Left kidney (tissue), 2 donors: ENCODE measurements around the gene RPTOR. TPM values are rescaled to one million over a fixed set of nuclear protein-coding genes. Genes with fewer than 3 reads are reported as not detected.

Experiments used
- DNase-seq: peaks from one replicate; pipeline ENCODE4 v3.0.0-alpha.2; 2013
- polyA plus RNA-seq: library from polyadenylated mRNA; unstranded; fragments of 120-200 nt; gene quantifications from one replicate; pipeline ENCODE4 v1.2.1, GENCODE V29; 2013; ENCODE audit not compliant: insufficient read length

The RPTOR gene
- polyA plus RNA-seq, 1 donor, result 18.6 TPM

DNA sequence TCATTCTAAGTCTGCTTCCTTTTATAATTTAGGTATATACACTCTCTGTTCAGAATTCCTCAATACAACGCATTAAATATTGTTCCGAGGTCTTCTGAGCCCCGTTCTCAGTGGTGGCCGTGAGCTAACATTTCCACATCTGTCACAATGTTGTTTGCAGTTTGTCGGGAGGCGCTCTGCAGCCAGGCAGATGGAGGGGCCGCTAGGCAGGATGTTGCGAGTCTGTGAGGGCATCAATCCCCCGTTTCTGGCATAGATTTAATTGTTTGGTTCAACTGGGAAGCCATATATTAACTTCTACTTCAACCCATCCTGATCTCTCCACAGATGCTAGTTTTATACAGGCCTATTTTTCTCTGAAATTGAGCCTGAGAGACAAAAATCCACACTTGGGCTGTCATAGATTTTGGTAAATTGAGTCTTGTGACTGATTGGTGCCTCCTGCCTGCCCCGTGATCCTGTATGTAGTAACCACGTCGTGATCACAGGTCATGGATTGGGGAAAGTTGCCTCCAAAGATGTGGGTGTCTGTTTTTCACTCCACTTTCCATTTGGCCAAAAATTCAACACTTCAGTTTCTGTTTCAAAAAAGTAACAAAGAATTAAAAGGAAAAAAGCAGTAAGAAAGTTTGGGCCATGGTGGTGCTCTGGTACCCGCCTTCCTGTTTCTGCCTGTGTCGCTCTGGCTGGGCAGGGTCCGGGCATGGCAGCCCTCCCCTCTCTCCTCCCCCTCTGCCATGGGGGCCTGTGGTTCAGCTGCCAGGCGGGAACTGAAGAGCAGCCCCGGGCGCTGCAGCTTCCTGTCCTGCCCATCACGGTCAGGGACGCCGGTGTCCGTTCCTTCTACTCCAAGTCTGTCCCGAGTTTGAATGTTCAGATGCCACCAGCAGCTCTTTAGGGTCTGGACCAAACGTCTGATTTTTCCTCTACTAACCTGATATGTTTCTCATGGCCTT is 41.5 kb downstream of the RPTOR start:
- no peak for DNase-seq

DNA sequence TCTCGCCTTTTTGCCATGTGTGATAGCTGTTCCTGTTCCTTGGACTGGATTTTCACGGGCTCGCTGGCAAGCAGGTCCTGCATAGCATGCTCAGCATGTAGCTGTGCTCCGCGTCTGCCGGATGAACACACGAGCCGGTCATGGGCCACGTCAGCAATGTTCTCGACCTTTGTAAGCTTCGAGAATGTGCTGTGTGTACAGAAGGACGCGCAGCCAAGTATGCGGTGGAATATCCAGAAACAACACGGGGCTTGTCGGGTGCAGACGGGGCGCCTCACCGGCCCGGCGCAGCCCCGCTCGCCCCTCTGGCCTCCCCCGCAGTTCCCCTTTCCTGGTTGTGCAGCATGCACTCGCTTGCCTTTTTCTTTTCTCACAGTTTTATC is 42.2 kb downstream of the RPTOR start:
- DNase-seq, result no peak

DNA sequence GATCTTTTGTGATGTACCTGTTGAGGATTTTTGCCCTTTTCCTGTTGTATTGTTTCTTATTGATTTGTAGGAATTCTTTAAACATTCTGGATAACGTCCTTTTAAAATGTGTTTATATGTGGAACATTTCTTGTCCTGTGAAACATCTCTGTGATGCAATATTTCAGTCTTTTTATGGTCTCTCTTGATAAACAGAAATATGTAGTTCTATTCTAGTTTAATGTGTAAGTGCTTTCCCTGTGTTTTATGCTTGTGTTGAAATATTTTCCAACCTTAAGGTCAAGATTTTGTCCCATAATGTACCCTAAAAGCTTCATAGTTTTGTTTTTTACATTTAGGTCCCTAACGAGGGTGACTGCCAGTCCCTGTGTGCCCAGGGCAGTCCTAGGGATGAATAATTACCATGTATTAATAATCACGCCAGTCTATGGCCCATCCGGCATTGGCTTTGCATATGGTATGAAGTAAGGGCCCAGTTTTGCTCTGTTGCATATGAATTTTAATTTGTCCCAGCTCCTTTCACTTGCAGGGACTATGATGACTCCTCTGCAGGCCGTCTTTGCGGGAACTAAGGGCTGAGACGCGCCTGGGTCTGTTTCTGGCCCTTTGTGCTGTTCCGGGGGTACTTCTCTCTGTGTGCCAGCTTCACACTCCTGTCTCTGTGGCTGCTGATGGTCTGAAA is 44.2 kb downstream of the RPTOR start:
- DNase-seq, result no peak

DNA sequence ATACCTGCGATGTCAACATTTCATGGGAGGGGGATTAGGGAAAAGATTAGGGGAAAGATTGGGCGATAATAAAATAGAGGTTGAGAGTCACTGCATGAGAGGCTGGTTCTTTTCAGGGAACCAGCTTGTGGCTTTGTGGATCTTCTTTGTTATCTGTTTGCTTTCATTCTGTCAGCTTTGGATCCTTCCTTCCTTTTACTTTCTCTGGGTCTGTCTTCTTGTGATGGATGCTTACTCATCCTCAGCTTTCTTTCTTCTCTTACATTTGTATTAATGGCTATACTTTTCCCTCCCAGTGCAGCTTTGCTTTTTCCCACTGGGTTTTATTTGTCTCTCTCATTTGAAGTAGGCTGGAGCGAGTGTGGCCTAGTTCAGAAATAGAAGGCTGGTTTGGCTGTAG is 47.1 kb downstream of the RPTOR start:
- DNase-seq, result no peak

DNA sequence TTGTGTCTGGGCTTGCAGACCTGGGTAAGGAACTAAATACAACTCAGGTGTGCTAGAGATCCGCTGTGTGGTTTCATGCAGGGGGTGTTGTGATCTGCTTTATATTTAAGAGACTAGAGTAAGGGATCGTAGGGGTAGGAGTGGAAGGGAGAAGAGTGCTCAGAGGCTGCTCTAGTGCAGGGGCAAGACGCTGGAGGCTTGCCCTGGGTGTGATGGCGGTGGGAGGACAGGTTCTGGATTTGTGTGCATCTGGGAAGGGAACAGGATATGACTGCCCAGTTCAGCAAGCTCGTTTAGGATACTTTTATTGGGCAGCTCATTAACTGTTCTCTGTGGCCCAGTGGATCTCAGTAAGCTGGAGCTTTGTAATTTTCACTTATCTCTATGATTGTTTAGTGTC is 47.6 kb downstream of the RPTOR start:
- DNase-seq, result no peak

DNA sequence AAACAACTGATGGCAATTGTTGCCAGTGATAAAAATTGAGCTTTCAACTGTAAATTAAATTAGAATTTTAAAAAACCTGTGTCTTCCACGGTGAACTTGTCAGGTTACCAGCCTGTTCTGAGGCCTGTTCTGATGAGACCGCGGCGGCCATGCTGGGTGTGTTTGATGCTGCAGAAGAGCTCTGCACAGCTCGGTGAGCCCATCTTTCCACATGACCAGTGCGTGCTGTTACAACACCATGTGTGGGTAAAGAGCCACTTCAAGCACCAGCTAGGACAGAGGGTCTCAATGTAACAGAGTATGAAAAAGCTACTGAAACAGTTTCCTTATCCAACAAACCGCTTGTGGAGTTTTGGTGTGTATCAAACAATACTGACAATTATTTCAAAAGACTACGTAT is 48.5 kb downstream of the RPTOR start:
- DNase-seq, result no peak

DNA sequence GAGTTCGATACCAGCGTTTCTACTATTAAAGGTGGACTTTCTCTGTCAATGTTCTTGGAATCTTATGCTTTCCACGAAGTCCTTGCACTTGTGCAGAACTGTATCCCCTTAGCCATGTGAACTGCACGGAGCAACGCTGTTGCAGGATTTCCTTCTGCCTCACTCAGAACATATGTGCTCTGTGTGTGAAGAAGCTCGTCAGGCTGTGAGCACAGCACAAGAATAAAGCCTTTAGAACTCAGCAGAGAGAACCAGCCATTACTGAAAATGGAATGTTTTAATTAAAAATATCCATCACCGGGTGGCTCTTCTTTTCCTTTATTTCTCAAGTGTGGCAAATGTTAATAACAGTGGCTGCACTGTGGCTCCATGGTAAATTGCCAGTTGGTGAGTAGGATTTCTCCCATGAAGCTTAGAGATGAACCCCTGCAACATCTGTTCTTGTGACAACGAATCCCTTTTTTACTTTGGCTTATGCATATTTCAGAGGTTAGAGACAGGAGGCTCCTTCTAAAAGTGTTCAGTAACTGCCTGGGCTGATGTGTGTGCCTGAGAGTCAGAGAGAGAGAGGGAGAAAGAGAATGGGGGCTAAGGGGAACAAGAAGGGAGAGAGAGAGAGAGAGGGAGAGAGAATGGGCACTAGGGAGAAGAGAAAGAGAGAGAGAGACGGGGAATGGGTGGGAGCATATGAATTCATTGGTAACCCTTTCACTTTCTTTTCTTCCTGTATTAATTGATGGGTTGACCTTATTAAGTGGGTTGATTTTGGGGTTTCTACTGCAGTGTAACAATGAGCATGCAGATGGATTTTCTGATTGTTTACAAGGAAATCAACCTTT is 50.0 kb downstream of the RPTOR start:
- DNase-seq, result no peak

DNA sequence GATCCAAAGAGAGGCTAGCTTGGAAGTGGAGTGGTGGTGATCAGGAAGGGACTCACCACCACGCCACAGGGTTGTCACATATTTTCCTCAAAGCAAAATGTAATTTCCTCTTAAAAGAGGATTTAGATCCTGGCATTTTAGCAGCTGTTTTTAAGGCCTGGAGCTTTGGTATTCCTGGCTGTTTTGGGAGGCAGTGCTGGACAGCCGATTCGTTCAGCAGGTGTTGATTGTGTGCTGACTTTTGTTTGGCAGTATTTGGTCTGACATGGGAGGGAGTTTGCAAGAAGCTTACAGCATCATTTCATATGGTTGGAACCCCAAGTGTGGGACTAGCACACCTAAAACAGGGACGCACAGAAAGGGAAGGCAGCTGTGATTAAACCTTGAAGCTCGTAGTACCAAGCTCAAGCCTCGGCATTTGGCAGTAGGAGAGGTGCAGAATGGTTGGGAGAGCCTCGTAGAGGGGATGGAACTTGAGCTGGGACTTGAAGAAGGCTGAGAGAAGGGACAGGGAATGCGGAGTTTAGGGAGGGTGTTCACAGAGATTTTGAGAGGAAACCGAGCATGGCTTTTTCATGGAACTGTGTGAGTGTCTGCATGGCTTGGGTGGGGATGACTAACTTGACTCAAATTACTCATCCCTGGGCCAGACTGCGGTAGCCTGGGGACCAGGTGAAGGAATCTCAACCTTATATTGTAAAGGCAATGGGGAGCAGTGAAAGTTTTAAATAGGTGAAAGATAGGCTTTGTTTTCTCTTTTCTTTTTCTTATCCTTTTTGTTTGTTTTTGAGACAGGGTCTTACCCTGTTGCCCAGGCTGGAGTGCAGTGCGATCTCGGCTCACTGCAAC is 52.3 kb downstream of the RPTOR start:
- DNase-seq, result no peak

DNA sequence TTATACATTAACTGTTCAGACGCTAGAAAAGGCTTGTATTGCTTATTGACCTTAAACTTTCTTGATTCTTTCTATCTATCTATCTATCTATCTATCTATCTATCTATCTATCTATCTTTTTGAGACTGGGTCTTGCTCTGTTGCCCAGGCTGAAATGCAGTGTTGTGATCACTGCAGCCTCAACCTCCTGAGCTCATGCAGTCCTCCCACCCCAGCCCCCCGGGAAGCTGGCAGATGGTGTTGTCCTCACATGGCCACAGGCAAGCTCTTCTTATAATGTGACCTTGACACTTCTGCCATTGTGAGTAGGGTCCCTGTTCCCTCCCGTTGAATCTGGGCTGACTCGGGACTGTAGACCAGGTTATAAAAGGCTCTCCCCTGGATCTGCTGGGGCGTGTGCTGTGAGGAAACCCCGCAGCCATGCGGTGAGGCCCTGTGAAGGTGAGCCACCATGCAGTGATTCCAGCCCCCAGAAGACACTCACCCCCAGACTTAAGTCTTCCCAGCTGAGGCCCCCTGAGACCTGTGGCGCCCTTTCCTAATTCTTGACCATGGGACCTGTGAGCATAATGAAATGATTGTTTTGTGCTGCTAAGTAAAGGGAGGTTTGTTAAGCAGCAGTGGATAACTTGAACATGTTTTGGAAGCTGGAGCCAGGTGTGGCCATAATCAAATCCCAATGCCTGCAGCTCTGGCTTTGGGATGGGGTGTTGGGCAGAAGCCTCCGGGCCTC is 54.3 kb downstream of the RPTOR start:
- no peak for DNase-seq

DNA sequence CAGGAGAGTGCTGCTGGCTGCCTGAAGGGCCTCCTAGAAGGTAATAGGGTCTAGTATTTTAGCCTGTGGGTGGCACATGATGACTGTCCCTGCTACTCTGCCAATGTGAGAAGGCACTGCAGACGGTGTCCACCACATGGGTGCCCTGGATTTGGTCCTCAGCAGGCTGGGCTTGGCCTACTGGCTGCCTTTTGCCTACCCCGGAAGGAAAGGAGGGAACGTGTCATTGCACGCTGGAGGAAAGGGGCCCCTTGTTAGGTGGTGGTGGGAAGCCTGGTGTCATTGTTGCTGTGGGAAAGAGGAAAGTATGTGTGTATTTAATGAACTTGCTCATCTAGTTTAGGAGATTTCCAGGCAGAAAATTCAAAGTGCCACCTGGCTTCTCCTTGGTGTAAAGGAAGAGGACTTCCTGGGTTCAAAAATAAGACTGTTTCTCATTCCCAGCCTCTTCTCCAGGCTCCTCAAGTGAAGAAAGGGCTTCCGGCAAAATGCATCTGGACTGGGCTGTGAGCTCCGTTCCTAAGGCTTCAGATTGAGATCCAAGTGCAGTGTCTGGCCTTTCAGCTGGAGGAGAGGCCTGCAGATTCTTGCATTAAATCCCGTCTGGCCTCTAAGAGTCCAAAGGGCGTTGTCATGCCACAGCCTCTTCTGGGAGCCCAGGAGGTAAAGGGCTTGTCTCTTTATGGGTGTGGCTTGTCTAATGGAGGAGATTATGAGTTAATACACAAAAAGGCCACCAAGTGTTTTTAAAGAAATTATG is 55.1 kb downstream of the RPTOR start:
- DNase-seq, result no peak

DNA sequence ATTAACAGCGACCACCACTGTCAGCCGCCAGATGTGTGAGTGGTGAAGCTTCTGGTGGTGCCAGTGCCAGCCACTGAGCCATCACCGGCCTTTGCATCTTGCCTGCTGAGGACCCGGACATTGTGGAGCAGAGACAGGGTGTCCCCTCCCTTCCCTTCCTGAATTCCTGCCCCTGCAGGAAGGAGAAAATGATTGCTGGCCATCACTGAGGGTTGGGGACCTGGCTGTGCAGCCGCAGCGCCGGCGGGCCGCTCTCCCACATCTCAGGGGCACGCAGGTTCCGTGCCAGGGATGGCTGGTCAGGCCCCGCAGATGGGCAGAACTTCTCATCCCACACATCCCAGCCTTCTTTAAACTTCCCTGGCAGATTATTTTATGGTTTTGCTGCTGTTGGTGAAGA is 56.5 kb downstream of the RPTOR start:
- no peak for DNase-seq

DNA sequence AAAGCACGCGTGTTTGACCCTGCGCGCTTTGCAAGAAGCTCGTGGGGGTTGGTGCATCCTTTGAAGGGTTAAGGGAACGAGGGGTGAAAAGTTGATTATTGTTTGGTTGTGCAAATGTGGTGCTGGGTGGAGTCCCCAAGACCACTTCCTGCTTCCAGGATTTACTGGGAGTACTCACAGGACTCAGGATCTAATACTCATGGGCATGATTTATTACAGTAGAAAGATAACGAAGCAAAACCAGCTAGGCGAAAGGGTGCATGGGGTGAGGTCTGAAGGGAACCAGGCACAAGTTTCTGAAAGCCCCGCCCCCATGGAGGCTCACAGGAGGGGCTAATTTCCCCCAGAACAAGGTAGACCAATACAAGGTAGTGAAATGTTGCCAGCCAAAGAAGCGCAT is 58.8 kb downstream of the RPTOR start:
- DNase-seq, result no peak

DNA sequence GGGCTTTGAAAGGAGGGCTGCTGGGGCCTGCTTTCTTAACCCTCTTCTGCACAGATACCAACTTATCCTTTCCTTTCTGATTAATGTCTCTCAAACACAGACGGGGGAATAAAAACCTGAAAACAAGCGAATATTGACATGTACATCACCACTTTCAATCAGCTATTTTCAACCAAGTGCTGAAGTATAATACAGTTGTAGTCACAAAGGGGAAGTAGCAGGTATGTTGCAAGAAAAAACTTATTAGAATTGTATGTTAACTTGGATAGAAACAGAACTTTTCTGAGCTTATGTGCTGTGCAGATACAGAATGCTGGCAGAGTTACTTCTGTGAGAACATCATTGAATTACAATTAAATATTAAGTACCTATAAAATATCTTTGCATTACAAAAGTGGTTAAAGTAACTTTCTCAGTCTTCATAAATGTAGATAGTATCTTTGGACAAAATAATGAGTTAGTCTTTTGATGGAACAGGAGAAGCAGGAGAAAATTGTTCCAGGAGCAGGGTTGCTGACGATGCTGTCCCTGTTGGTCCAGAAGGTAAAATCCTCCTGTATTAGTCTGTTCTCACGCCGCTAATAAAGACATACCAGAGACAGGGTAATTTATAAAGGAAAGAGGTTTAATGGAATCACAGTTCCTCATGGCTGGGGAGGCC is 59.5 kb downstream of the RPTOR start:
- no peak for DNase-seq

DNA sequence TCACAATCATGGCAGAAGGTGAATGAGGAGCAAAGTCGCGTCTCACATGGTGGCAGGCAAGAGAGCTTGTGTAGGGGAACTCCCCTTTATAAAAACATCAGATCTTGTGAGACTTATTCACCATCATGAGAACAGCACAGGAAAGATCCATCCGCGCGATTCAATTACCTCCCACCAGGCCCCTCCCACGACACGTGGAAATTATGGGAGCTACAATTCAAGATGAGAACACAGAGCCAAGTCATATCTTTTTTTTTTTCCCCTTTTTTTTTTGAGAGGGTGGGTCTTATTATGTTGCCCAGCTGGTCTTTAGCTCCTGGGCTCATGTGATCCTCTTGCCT is 60.0 kb downstream of the RPTOR start:
- DNase-seq, result no peak

DNA sequence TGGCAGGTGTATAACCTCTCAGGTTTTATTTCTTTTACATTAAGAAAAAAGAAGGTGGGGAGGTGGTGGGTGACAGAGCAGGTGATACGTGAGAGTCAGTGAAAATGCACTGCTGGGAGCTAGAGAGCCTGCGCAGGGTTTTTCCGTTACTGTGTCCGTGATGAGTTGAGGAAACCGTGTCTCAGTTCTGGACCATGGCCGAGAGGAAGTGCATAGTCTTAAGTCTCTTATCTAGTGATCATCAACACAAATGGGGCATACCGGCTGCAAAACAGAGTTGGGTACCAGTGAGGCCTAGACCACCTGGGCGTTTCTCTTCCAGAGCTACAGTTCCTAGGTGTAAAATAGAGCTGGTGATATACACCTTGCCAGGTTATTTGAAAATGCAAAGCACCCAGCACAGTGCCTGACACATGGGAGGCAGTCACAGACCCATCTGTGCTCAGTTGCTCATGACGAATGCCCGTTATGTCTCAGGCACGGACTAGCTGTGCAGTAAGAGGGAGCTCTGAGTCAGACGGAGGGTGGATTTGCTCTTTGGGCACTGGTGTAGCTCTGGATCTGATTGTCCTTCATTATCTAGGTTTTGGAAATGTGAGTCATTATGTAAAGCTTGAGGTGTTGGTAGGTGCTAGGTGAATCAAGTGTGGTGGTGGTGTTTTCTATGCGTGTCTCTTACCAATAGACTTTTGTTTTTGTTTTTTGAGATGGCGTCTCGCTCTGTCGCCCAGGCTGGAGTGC is 60.9 kb downstream of the RPTOR start:
- no peak for DNase-seq

DNA sequence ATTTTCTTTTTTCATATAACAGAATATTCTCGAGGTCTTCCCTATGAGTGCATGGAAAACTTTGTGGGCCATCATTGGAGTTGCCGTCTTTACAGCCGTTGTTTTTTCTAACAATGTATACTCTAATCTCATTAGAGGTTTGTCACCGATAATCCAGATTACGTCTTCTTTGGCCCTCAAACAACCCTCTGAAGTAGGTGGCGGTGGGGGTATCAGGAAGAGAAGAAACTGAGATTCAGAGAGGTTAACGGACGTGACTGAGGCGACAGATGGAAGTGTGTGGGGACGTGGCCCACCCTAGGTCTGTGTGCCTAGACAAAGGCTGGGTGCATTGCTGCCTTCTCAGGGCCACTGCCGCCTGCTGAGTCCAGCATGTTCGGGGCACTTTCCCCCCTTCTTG is 63.7 kb downstream of the RPTOR start:
- no peak for DNase-seq

DNA sequence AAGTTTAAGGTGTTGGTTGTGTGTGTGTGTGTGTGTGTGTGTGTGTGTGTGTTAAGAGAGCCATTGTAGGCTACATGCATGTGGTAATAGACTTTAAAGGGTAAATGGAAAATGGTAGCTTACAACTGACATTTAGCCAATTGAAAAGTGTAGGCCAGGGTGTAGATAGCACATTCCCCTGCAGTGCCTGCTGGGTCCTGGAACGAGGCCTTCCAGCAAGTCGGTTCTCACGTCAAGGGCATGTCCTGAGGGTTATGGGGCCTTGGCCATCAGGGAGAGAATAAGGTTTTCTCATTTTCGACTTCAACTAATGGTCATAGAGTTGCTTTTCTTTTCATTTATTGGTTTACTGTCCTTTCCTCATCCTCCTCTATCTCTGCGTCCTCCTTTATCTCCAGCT is 65.1 kb downstream of the RPTOR start:
- no peak for DNase-seq

DNA sequence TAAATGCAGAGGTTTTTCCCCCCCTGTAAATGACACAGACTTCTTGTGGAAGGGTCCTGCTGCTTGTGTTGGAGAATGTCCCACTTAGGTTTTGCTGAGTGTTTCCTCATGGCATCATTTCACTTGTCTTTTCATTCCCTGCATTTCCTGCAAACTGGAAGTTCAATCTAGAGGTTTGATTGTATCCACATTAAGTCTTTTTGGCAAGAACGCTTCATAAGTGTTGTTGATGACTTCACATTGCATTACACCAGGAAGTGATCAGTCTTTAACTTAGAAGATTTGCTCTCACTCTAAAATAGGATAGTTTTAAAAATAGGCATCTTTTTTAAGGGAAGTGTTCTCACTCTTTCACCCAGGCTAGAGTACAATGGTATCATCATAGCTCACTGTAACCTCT is 67.2 kb downstream of the RPTOR start:
- no peak for DNase-seq
